Testis (tissue), 3 donors: Measurements from ENCODE around the gene LAMB2. TPM values are rescaled to one million over a fixed set of nuclear protein-coding genes. Genes with fewer than 3 reads are reported as not detected.

Experiments
- DNase-seq: peaks from one replicate; pipeline ENCODE4 v3.0.0-alpha.2; 2019
- H3K27ac ChIP-seq, 2 donors: fragments of 200-600 bp; sonication (generic); one replicate each; pipeline ENCODE4 v1.5.1; 2019
- H3K27me3 ChIP-seq: fragments of 200-600 bp; sonication (generic); one replicate; pipeline ENCODE4 v1.5.1; 2019
- H3K36me3 ChIP-seq: fragments of 200-600 bp; sonication (generic); one replicate; pipeline ENCODE4 v1.5.1; 2017; ENCODE audit warnings: low read depth; ENCODE audit errors: missing control alignments
- H3K4me1 ChIP-seq: fragments of 200-600 bp; sonication (generic); one replicate; pipeline ENCODE4 v1.5.1; 2019
- H3K4me3 ChIP-seq, 2 donors: fragments of 200-600 bp; sonication (generic); one replicate each; pipeline ENCODE4 v1.5.1; 2017 to 2019
- H3K9me3 ChIP-seq: fragments of 200-600 bp; sonication (generic); one replicate; pipeline ENCODE4 v1.5.1; 2017
- POLR2A ChIP-seq: fragments of 450-650 bp; IDR thresholded peaks from one replicate; pipeline ENCODE4 v1.6.1; 2017; ENCODE audit warnings: antibody characterized with exemption, mild to moderate bottlenecking, moderate library complexity
- WGBS, 2 donors: methylation state at CpG; one replicate each; pipeline ENCODE4 v1.1.5; 2018; 5-methylcytosine and 5-hydroxymethylcytosine counted together
- intact Hi-C: fragments of 100-400 bp; cut with DNase I; formaldehyde crosslinking; loops from one replicate; pipeline ENCODE4 v1.15.1; 2023; ENCODE audit warnings: low total_unique reads
- polyA plus RNA-seq: library from polyadenylated mRNA; stranded (reverse); fragments of 350-450 nt; fragmentation: Illumina TruSeq; extraction: RNeasy Lipid Tissue Mini Kit (QIAGEN cat#74804); gene quantifications from one replicate; pipeline ENCODE4 v1.2.3, GENCODE V29; 2014; ENCODE audit warnings: low read depth, low replicate concordance; ENCODE audit not compliant: insufficient read depth
- total RNA-seq, 2 donors: library from RNA; depleted of rRNA; stranded (reverse); fragments of >200 nt; gene quantifications; one replicate each; pipeline ENCODE4 v1.2.3, GENCODE V29; 2016
- TF ChIP-seq, protein P1 (sequence below), 3 experiments: fragments of 450-650 bp in 2 of 3; fragments of 200-600 bp in 1 of 3; sonication (generic) in 1 of 3; IDR thresholded peaks; one replicate each; pipeline ENCODE4 v1.5.1; 2016 to 2019; ENCODE audit warnings: antibody characterized with exemption in 3 of 3, mild to moderate bottlenecking in 2 of 3, moderate library complexity in 1 of 3

The LAMB2 gene
- total and polyA plus RNA-seq, 3 donors from 2014 or later: 276 to 503 (median 336) TPM

DNA sequence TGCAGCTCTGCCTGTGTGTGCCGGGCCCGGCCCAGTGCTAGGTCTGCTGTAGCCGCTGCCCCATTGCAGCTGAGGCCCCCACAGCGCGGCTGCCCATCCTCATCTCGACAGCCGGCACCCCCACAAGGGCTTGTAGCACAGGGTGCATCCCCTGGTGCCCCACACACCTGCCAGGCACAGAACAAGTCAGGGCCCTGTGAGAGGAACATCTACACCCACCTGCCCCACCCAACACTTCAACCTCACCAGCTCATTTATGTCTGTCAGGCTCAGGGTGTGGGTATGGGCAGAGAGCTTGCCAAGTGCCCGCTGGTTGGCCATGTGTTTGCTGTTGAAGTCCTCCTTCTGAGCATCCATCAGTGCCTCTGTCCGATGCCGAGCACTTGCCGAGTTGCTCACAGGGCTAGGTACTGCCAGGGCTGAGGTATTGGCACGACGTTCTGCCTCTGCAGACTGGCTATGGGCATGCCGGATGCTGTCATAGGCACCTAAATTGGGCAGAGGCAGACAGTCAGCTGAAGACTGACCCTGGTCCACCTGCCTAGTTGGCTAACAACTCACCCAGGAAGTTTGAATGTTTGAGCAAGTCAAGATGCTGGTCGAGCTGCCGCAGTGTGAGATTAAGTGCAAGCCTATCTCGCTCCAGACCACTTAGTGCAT, 9.8 kb downstream of the LAMB2 start:
- Histone ChIP-seq H3K4me3 (no peak overlapping the region), H3K4me1 (peaks cover 20% of the 10 kb centered on the region), H3K27ac (no peak overlapping the region), H3K36me3 (no peaks in the 10 kb centered on the region), H3K9me3 (no peaks in the 10 kb centered on the region), H3K27me3 (no peaks in the 10 kb centered on the region)
- intact Hi-C loops: no loop called here
- TF ChIP-seq POLR2A: no peak
- TF ChIP-seq, protein P1, sequence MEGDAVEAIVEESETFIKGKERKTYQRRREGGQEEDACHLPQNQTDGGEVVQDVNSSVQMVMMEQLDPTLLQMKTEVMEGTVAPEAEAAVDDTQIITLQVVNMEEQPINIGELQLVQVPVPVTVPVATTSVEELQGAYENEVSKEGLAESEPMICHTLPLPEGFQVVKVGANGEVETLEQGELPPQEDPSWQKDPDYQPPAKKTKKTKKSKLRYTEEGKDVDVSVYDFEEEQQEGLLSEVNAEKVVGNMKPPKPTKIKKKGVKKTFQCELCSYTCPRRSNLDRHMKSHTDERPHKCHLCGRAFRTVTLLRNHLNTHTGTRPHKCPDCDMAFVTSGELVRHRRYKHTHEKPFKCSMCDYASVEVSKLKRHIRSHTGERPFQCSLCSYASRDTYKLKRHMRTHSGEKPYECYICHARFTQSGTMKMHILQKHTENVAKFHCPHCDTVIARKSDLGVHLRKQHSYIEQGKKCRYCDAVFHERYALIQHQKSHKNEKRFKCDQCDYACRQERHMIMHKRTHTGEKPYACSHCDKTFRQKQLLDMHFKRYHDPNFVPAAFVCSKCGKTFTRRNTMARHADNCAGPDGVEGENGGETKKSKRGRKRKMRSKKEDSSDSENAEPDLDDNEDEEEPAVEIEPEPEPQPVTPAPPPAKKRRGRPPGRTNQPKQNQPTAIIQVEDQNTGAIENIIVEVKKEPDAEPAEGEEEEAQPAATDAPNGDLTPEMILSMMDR (IDR thresholded peaks at IDR 0.05): no peak
- WGBS, 2 donors: 82 to 90% methylated on average over 13 to 17 of the region's 17 CpGs
- no peak for DNase-seq

DNA sequence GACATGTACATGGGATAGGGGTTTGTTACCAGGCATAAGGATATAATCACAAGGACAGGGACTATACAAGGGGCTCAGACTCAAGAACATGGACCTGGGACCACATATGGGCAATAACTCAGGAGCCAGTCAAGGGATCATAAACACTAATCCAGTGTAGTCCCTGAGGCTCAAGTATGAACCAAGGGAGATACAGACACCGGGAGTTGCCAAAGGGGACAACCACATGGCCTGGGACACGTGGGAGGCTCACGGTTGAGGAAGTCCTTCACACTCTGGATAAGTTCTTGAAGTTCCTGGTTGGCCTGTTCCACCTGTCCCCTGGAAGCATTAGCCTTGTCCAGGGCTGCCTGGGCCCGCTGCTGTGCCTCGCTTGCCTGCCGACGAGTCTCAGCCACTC, 10.4 kb downstream of the LAMB2 start:
- H3K27ac ChIP-seq: no peak overlapping the region
- H3K27me3 ChIP-seq: no peaks in the 10 kb centered on the region
- H3K36me3 ChIP-seq: no peaks in the 10 kb centered on the region
- 74 to 77% methylated on average over 6 to 7 of the region's 7 CpGs for WGBS, 2 donors
- H3K4me3 ChIP-seq: no peak overlapping the region
- TF ChIP-seq POLR2A: no peak
- TF ChIP-seq, protein P1 (IDR thresholded peaks at IDR 0.05): no peak
- intact Hi-C loops: no loop called here
- DNase-seq: no peak
- no peaks in the 10 kb centered on the region for H3K9me3 ChIP-seq
- peaks cover 20% of the 10 kb centered on the region for H3K4me1 ChIP-seq

DNA sequence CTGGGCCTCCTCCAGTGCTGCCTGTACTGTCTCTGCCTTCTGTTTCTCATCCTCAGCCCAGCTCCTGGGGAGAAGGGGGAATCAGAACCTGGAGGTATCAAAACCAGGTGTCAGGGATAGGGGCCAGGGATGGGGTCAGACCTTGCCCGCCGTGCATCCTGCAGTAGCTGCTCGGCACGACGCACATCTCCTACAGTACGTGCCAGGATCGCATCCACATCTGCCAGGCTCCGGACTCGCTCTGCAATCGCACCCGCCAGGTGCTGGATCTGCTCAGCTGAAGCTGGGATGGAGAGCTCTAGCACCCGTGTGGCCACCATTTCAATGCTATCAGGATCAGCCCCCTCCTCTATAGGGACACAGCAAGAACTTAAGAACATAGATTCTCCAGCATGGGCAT, 10.8 kb downstream of the LAMB2 start:
- H3K36me3 ChIP-seq: no peaks in the 10 kb centered on the region
- peaks cover 20% of the 10 kb centered on the region for H3K4me1 ChIP-seq
- H3K27ac ChIP-seq: no peak overlapping the region
- 89 to 90% methylated on average over 12 of the region's 12 CpGs for WGBS, 2 donors
- H3K27me3 ChIP-seq: no peaks in the 10 kb centered on the region
- TF ChIP-seq POLR2A: no peak
- TF ChIP-seq, protein P1 (IDR thresholded peaks at IDR 0.05): no peak
- no peak overlapping the region for H3K4me3 ChIP-seq
- intact Hi-C loops: no loop called here
- no peak for DNase-seq
- H3K9me3 ChIP-seq: no peaks in the 10 kb centered on the region

DNA sequence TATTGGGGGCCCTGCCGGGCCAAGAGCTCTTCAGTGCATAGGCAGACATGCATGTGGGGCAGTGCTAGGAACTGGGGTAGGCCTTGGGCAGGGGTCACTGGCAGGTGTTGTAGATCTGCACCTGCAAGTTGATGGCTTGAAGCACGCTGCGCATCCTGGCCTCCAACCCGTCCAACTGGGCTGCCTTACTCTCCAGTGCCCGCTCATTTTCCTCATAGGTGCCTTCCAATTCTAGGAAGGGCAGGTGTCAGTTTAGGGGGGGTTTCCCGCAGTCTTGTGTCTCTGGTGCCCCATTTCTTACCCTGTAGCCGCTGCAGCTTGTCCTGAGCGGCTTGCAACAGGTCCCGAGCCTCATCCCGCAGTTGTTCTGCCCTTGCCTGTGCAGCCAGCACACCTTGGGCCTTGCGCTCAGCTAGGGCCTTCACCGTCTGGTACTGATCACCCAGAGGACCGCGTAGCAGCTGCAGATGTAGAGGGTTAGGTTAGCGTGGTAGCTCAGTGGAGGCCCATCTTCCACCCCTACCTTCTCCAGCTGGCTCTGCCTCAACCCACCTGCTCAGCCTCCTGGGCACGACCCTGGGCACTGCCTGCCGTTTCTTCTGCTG, 11.6 kb downstream of the LAMB2 start:
- H3K9me3 ChIP-seq: no peaks in the 10 kb centered on the region
- H3K27me3 ChIP-seq: no peaks in the 10 kb centered on the region
- 57 to 61% methylated on average over 13 to 17 of the region's 17 CpGs for WGBS, 2 donors
- H3K27ac ChIP-seq: peak overlapping the region; percentile 89 to 90
- no peaks in the 10 kb centered on the region for H3K36me3 ChIP-seq
- TF ChIP-seq, protein P1 (IDR thresholded peaks at IDR 0.05): no peak
- TF ChIP-seq POLR2A: no peak
- no peak for DNase-seq
- H3K4me3 ChIP-seq: peak overlapping the region; percentile 74 to 96
- peaks cover 20% of the 10 kb centered on the region for H3K4me1 ChIP-seq
- intact Hi-C loops: no loop called here
